H1 (cell line): ENCODE results near the gene CDKL5. TPM values are rescaled to one million over a fixed set of nuclear protein-coding genes. Genes with fewer than 3 reads are reported as not detected.

Experiments
- CTCF ChIA-PET: fragments of 300-600 bp; sonication (Branson Sonifier 250); formaldehyde crosslinking; loops from one replicate; lab custom pipeline; 2021; ENCODE audit not compliant: partially characterized antibody; lab: Charles Lee
- POLR2A ChIA-PET: fragments of 300-600 bp; sonication (Branson Sonifier 250); formaldehyde crosslinking; loops from one replicate; lab custom pipeline; 2021; ENCODE audit warnings: inconsistent platforms; ENCODE audit not compliant: partially characterized antibody; lab: Charles Lee
- DNase-seq, 2 experiments: peaks; one replicate each; pipeline versions ENCODE4 v3.0.0 to v3.0.0-alpha.2; 2010 to 2022; ENCODE audit warnings: low spot score in 2 of 2, low read depth in 1 of 2, mixed read lengths in 1 of 2
- FAIRE-seq: peaks from 2 replicates; lab custom pipeline; 2011; peaks lifted over from hg19 to GRCh38; lab: Jason Lieb, UNC
- H2AFZ ChIP-seq: 2 replicates; pipeline ENCODE4 v1.8.1; 2012; ENCODE audit warnings: low read length, inconsistent platforms
- H2AK5ac ChIP-seq: 2 replicates; pipeline ENCODE4 v1.6.1; 2013; ENCODE audit warnings: low read depth, low read length
- H2BK120ac ChIP-seq: replicated peaks from 2 replicates; pipeline ENCODE3; 2013; ENCODE audit warnings: low read depth, low read length, inconsistent platforms
- H2BK12ac ChIP-seq: 2 replicates; pipeline ENCODE4 v1.6.1; 2013; ENCODE audit warnings: low read depth, low read length
- H2BK15ac ChIP-seq: 2 replicates; pipeline ENCODE4 v1.6.1; 2013; ENCODE audit warnings: low read length
- H2BK20ac ChIP-seq: 2 replicates; pipeline ENCODE4 v1.6.1; 2013; ENCODE audit warnings: low read length
- H2BK5ac ChIP-seq: 2 replicates; pipeline ENCODE4 v1.6.1; 2013; ENCODE audit warnings: low read depth, low read length
- H3K14ac ChIP-seq: 2 replicates; pipeline ENCODE4 v1.6.1; 2013; ENCODE audit warnings: inconsistent platforms; ENCODE audit not compliant: insufficient read length
- H3K18ac ChIP-seq: 2 replicates; pipeline ENCODE4 v1.6.1; 2013; ENCODE audit warnings: low read length; ENCODE audit errors: extremely low read depth
- H3K23ac ChIP-seq: 2 replicates; pipeline ENCODE4 v1.6.1; 2013; ENCODE audit warnings: inconsistent platforms; ENCODE audit not compliant: insufficient read length
- H3K23me2 ChIP-seq: 2 replicates; pipeline ENCODE4 v1.6.1; 2013; ENCODE audit warnings: low read depth, low read length
- H3K27ac ChIP-seq: 2 replicates; pipeline ENCODE4 v1.6.1; 2011; ENCODE audit warnings: low read depth, low read length, inconsistent platforms
- H3K27me3 ChIP-seq, 4 experiments: replicated peaks in 1 of 4; 1 replicate in 1 of 4; 2 replicates in 3 of 4; pipeline versions ENCODE4 v1.6.1 to v1.8.1; 2011 to 2013; ENCODE audit warnings: low read length in 3 of 4, mild to moderate bottlenecking in 3 of 4, inconsistent platforms in 2 of 4, mixed read lengths in 2 of 4, moderate library complexity in 1 of 4; ENCODE audit not compliant: control insufficient read depth in 3 of 4, insufficient read depth in 3 of 4; ENCODE audit errors: extremely low read depth in 1 of 4
- H3K36me3 ChIP-seq, 4 experiments: 2 replicates each; pipeline versions ENCODE4 v1.6.1 to v1.8.1; 2011 to 2013; ENCODE audit warnings: mild to moderate bottlenecking in 4 of 4, low read length in 3 of 4, moderate library complexity in 2 of 4, control low read depth in 1 of 4, inconsistent platforms in 1 of 4; ENCODE audit not compliant: insufficient read depth in 4 of 4, control insufficient read depth in 2 of 4
- H3K4ac ChIP-seq: replicated peaks from 2 replicates; pipeline ENCODE3; 2013; ENCODE audit warnings: low read length, low read depth, mixed read lengths, inconsistent platforms; ENCODE audit not compliant: insufficient read length
- H3K4me1 ChIP-seq, 4 experiments: replicated peaks in 1 of 4; 1 replicate in 1 of 4; 2 replicates in 3 of 4; pipeline versions ENCODE4 v1.6.1 to v1.8.1; 2011 to 2013; ENCODE audit warnings: low read length in 3 of 4, inconsistent platforms in 2 of 4, mixed read lengths in 1 of 4; ENCODE audit not compliant: insufficient read depth in 4 of 4, control insufficient read depth in 3 of 4
- H3K4me2 ChIP-seq, 2 experiments: 2 replicates each; pipeline versions ENCODE4 v1.6.1 to v1.8.1; 2011 to 2013; ENCODE audit warnings: low read depth in 2 of 2, low read length in 2 of 2, control low read depth in 1 of 2, inconsistent platforms in 1 of 2, mild to moderate bottlenecking in 1 of 2; ENCODE audit not compliant: insufficient read depth in 1 of 2
- H3K4me3 ChIP-seq, 4 experiments: fragments of 200-600, 300-600 bp in 1 of 4; sonication (generic), shearing (Covaris generic), sonication (Bioruptor Twin) in 1 of 4; 2 replicates each; pipeline versions ENCODE4 v1.5.1 to v1.8.1; 2011 to 2016; ENCODE audit warnings: low read length in 4 of 4, low read depth in 3 of 4, control low read depth in 2 of 4, inconsistent platforms in 2 of 4, mild to moderate bottlenecking in 2 of 4, mixed read lengths in 1 of 4, moderate library complexity in 1 of 4; ENCODE audit not compliant: insufficient read depth in 2 of 4; ENCODE audit errors: extremely low read depth in 1 of 4
- H3K56ac ChIP-seq: replicated peaks from 2 replicates; pipeline ENCODE3; 2013; ENCODE audit warnings: low read depth, mild to moderate bottlenecking, mixed read lengths, low read length, inconsistent platforms; ENCODE audit not compliant: insufficient read length
- H3K79me1 ChIP-seq: 2 replicates; pipeline ENCODE4 v1.6.1; 2013; ENCODE audit warnings: low read depth, low read length, control low read depth
- H3K79me2 ChIP-seq, 2 experiments: 2 replicates each; pipeline versions ENCODE4 v1.6.1 to v1.8.1; 2012 to 2013; ENCODE audit warnings: low read length in 2 of 2, mild to moderate bottlenecking in 2 of 2, inconsistent platforms in 1 of 2; ENCODE audit not compliant: insufficient read depth in 2 of 2, control insufficient read depth in 1 of 2
- H3K9ac ChIP-seq, 4 experiments: replicated peaks in 1 of 4; 1 replicate in 1 of 4; 2 replicates in 3 of 4; pipeline versions ENCODE4 v1.6.1 to v1.8.1; 2011 to 2013; ENCODE audit warnings: low read depth in 3 of 4, low read length in 3 of 4, control low read depth in 2 of 4, mild to moderate bottlenecking in 2 of 4, moderate library complexity in 2 of 4, inconsistent platforms in 1 of 4; ENCODE audit errors: extremely low read depth in 1 of 4
- H3K9me3 ChIP-seq, 2 experiments: 2 replicates each; pipeline versions ENCODE4 v1.6.1 to v1.8.1; 2012 to 2013; ENCODE audit warnings: mild to moderate bottlenecking in 2 of 2, moderate library complexity in 2 of 2, control low read depth in 1 of 2, inconsistent platforms in 1 of 2, low read depth in 1 of 2, low read length in 1 of 2, mixed read lengths in 1 of 2; ENCODE audit not compliant: insufficient read depth in 2 of 2
- H4K20me1 ChIP-seq, 2 experiments: replicated peaks in 1 of 2; 2 replicates each; pipeline versions ENCODE3 to v1.8.1; 2011 to 2013; ENCODE audit warnings: inconsistent platforms in 2 of 2, low read length in 2 of 2, mild to moderate bottlenecking in 1 of 2; ENCODE audit not compliant: insufficient read depth in 2 of 2, control insufficient read depth in 1 of 2
- H4K5ac ChIP-seq: 2 replicates; pipeline ENCODE4 v1.6.1; 2013; ENCODE audit warnings: low read length, low read depth, mixed read lengths, inconsistent platforms; ENCODE audit not compliant: insufficient read length
- H4K8ac ChIP-seq: 2 replicates; pipeline ENCODE4 v1.8.0; 2013; ENCODE audit warnings: mild to moderate bottlenecking, moderate library complexity, low read length, inconsistent platforms; ENCODE audit not compliant: insufficient read depth; ENCODE audit errors: extremely low read depth
- H4K91ac ChIP-seq: replicated peaks from 2 replicates; pipeline ENCODE3; 2013; ENCODE audit warnings: low read length, mixed read lengths, inconsistent platforms; ENCODE audit not compliant: insufficient read length
- RAD21 ChIP-seq, 2 experiments: IDR thresholded peaks in 1 of 2; conservative IDR thresholded peaks in 1 of 2; 2 replicates each; pipeline ENCODE4 v1.6.1; 2011; ENCODE audit warnings: low read depth in 2 of 2, low read length in 2 of 2, improper control_type of control experiment in 1 of 2, inconsistent platforms in 1 of 2, mild to moderate bottlenecking in 1 of 2, moderate library complexity in 1 of 2
- SIRT6 ChIP-seq: IDR thresholded peaks from one replicate; pipeline ENCODE4 v1.7.1; 2012; ENCODE audit warnings: low read length, inconsistent platforms
- whole genome bisulfite sequencing, 2 experiments: shearing (Covaris generic) in 1 of 2; methylation state at CpG; one replicate each; pipeline versions ENCODE4 v1.1.6 to v1.1.7; 2013 to 2015; ENCODE audit warnings: low lambda C conversion rate in 2 of 2, mixed read lengths in 2 of 2, inconsistent platforms in 1 of 2, low coverage in 1 of 2, missing lambda C conversion rate in 1 of 2; ENCODE audit not compliant: insufficient replicate concordance in 2 of 2, insufficient coverage in 1 of 2, insufficient read length in 1 of 2; ENCODE audit errors: extremely low coverage in 1 of 2, missing lambda C conversion rate in 1 of 2; 5-methylcytosine and 5-hydroxymethylcytosine counted together
- polyA plus RNA-seq, 7 experiments: library from polyadenylated mRNA; depleted of rRNA in 3 of 7; stranded (reverse) in 5 of 7; unstranded in 2 of 7; fragments of >200 nt in 5 of 7; fragments of 200-250 nt in 2 of 7; gene quantifications; 1 replicate in 5 of 7; 2 replicates in 1 of 7; 4 replicates in 1 of 7; pipeline versions ENCODE4 v1.2.1 to v1.2.3, GENCODE V29; 2011 to 2013; ENCODE audit warnings: missing spikeins in 2 of 7, mixed read lengths in 2 of 7
- total RNA-seq: library from RNA; stranded (reverse); fragmentation: NEBNext Ultra II Directional; extraction: Animal tissue kit (Norgen Biotek cat#: 25700); gene quantifications from 2 replicates; pipeline ENCODE4 v1.2.1, GENCODE V29; 2021
- TF ChIP-seq, protein P1 (sequence below), 3 experiments: IDR thresholded peaks; 1 replicate in 2 of 3; 2 replicates in 1 of 3; pipeline versions ENCODE4 v1.5.1 to v1.6.1; 2011; ENCODE audit warnings: low read length in 3 of 3, mild to moderate bottlenecking in 3 of 3, inconsistent platforms in 2 of 3, low read depth in 1 of 3, moderate library complexity in 1 of 3; ENCODE audit not compliant: insufficient read depth in 1 of 3; ENCODE audit errors: control extremely low read depth in 1 of 3

The CDKL5 gene
- total and polyA plus RNA-seq, 2 of the 8 experiments (the other 6 are each of a cell fraction or from before 2014, with no cell fraction given), result 5.5 to 15.6 TPM

DNA sequence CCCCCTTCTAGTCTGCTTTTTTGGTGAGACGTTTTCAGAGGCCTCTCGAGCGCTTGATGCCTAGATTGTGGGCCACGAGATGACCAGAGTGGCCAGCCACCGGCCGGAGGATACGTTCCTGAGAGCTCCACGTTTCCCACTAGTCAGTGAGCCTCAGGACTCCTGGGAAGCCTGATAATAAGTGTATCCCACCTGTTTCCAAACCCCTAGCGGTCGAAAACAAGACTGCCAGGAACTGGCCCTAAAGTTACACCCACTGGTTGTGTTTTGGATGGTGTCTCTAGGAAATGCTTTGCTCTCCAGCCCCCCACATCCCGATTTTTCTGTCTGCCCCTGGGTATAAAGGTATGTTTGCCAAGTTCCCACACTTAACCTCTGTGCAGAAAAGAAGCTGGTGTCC lies 251.1 kb downstream of the CDKL5 start:
- Histone ChIP-seq H3K4me3 (no peak overlapping the region), H4K5ac (no peak overlapping the region), H2BK12ac (no peak overlapping the region), H4K20me1 (no peaks in the 10 kb centered on the region), H3K27ac (no peak overlapping the region), H2AK5ac (no peak overlapping the region), H2AFZ (no peak overlapping the region), H3K9ac (no peak overlapping the region), H2BK5ac (no peak overlapping the region), H3K18ac (no peak overlapping the region), H3K14ac (no peak overlapping the region), H4K91ac (no peak overlapping the region), H2BK20ac (no peak overlapping the region), H3K79me1 (no peaks in the 10 kb centered on the region), H3K23ac (no peak overlapping the region), H3K79me2 (no peaks in the 10 kb centered on the region), H3K4me1 (no peaks in the 10 kb centered on the region; a peak in 1 of 7 replicates), H3K27me3 (no peaks in the 10 kb centered on the region; a peak in 1 of 7 replicates), H4K8ac (no peak overlapping the region), H3K9me3 (no peaks in the 10 kb centered on the region), H3K36me3 (no peaks in the 10 kb centered on the region), H2BK15ac (no peak overlapping the region), H3K56ac (no peak overlapping the region), H3K4ac (no peak overlapping the region), H3K4me2 (no peak overlapping the region), H3K23me2 (peaks cover 2% of the 10 kb centered on the region; the same call in 1 of the 2 replicates), H2BK120ac (no peak overlapping the region)
- TF ChIP-seq SIRT6 (no peak), RAD21 (IDR thresholded peaks at IDR 0.05 in 1 of 2, conservative IDR thresholded peaks at IDR 0.05 in 1 of 2; ENCODE audit: low read depth in 2 of 2, low read length in 2 of 2) (peak; percentile 38 to 41)
- TF ChIP-seq, protein P1, sequence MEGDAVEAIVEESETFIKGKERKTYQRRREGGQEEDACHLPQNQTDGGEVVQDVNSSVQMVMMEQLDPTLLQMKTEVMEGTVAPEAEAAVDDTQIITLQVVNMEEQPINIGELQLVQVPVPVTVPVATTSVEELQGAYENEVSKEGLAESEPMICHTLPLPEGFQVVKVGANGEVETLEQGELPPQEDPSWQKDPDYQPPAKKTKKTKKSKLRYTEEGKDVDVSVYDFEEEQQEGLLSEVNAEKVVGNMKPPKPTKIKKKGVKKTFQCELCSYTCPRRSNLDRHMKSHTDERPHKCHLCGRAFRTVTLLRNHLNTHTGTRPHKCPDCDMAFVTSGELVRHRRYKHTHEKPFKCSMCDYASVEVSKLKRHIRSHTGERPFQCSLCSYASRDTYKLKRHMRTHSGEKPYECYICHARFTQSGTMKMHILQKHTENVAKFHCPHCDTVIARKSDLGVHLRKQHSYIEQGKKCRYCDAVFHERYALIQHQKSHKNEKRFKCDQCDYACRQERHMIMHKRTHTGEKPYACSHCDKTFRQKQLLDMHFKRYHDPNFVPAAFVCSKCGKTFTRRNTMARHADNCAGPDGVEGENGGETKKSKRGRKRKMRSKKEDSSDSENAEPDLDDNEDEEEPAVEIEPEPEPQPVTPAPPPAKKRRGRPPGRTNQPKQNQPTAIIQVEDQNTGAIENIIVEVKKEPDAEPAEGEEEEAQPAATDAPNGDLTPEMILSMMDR (IDR thresholded peaks at IDR 0.05; ENCODE audit: control extremely low read depth in 1 of 3, insufficient read depth in 1 of 3, low read depth in 1 of 3, low read length in 3 of 3), result peak; percentile 8 to 49 (median 32); a peak in 3 of 4 replicates
- peak in 1 of 2 experiments; percentile 48 for DNase-seq
- FAIRE-seq, result peak; percentile 24
- 62% methylated on average over 10 of the region's 11 CpGs; no CpG with 5 or more reads in 1 of the 2 experiments for WGBS, 2 experiments
- ChIA-PET CTCF (interaction anchor here (0.5 to 3.5 kb wide), 19 partner anchors 10 to 428 kb away, joined by 3 to 15 read pairs (median 3); partner anchors contain the start of gene PPEF1), POLR2A (no interaction called here)
